Skeletal muscle cell (primary cell): ENCODE measurements around the gene PFKFB4.
"Not testable (repeated sequence)": the region's sequence is repeated elsewhere in the genome, so short reads cannot be mapped to it uniquely, and the experiment has no call there.

Source experiments
- DNase-seq: peaks from one replicate; pipeline ENCODE4 v3.0.0-alpha.2; 2010; ENCODE audit warnings: low read depth
- H3K4me3 ChIP-seq: 2 replicates; pipeline ENCODE4 v1.5.1; 2011; ENCODE audit warnings: low read depth, mild to moderate bottlenecking, control low read depth, low read length, moderate library complexity

PFKFB4 gene

GRCh38 chr3:48563382-48563918, 6.8 kb upstream of the PFKFB4 start, which contains the start of gene UCN2:
Gene UCN2 (minus strand): TSS chr3:48563781. CDS start chr3:48563124, 657 bp downstream.
- H3K4me3 ChIP-seq = no peak within 1 kb of the TSS
- no peak for DNase-seq

GRCh38 chr3:48562367-48563095, 5.9 kb upstream of the PFKFB4 start:
- no peak overlapping the region for H3K4me3 ChIP-seq
- DNase-seq = no peak

GRCh38 chr3:48561045-48561736, 4.6 kb upstream of the PFKFB4 start:
- DNase-seq = no peak
- peak overlapping the region; percentile 19 for H3K4me3 ChIP-seq

GRCh38 chr3:48560648-48561018, 4.0 kb upstream of the PFKFB4 start:
- peak overlapping the region; percentile 19 for H3K4me3 ChIP-seq
- DNase-seq = no peak

GRCh38 chr3:48558493-48559134, 2.0 kb upstream of the PFKFB4 start:
- no peak overlapping the region for H3K4me3 ChIP-seq
- no peak for DNase-seq

- DNase-seq = no peak
- H3K4me3 ChIP-seq = peak overlapping the region; percentile 76
Measured at GRCh38 chr3:48555949-48556795, 431 bp downstream of the PFKFB4 start.

GRCh38 chr3:48555231-48555948, 1.2 kb downstream of the PFKFB4 start:
- peak overlapping the region; percentile 76 for H3K4me3 ChIP-seq
- DNase-seq = no peak

- no peak overlapping the region for H3K4me3 ChIP-seq
- no peak for DNase-seq
Measured at GRCh38 chr3:48553886-48554845, 2.4 kb downstream of the PFKFB4 start.

- no peak for DNase-seq
- no peak overlapping the region for H3K4me3 ChIP-seq
Measured at GRCh38 chr3:48553361-48553760, 3.2 kb downstream of the PFKFB4 start.

- DNase-seq = no peak
- H3K4me3 ChIP-seq = no peak overlapping the region
Measured at GRCh38 chr3:48552111-48552951, 4.3 kb downstream of the PFKFB4 start.

- not testable (repeated sequence) for H3K4me3 ChIP-seq, DNase-seq
Measured at GRCh38 chr3:48551651-48552050, 5.0 kb downstream of the PFKFB4 start.

GRCh38 chr3:48548729-48549705, 7.6 kb downstream of the PFKFB4 start:
- no peak for DNase-seq
- H3K4me3 ChIP-seq = no peak overlapping the region

- H3K4me3 ChIP-seq = no peak overlapping the region
- DNase-seq = no peak
Measured at GRCh38 chr3:48548126-48548525, 8.5 kb downstream of the PFKFB4 start.

- DNase-seq = no peak
- no peak overlapping the region for H3K4me3 ChIP-seq
Measured at GRCh38 chr3:48546203-48546829, 10.3 kb downstream of the PFKFB4 start.

GRCh38 chr3:48544141-48544540, 12.5 kb downstream of the PFKFB4 start:
- no peak overlapping the region for H3K4me3 ChIP-seq
- DNase-seq = no peak
